Hypothalamus (tissue), 51 donors: ENCODE data around the gene SMCHD1.
"Not testable (repeated sequence)": the region's sequence is repeated elsewhere in the genome, so short reads cannot be mapped to it uniquely, and the experiment has no call there.

Experiments used
- DNase-seq, 51 donors: peaks; one replicate each; lab custom pipeline; 2025; lab: John Stamatoyannopoulos, UW

The SMCHD1 gene

GRCh38 chr18:2809666-2810183 is 154.2 kb downstream of the SMCHD1 start:
- not testable (repeated sequence) for DNase-seq

GRCh38 chr18:2811416-2811815 is 155.9 kb downstream of the SMCHD1 start:
- DNase-seq: no peak

GRCh38 chr18:2814928-2815327 is 159.4 kb downstream of the SMCHD1 start:
- no peak for DNase-seq

GRCh38 chr18:2818281-2818680 is 162.8 kb downstream of the SMCHD1 start:
- DNase-seq: no peak

- no peak for DNase-seq
Measured at GRCh38 chr18:2821695-2822094, 166.2 kb downstream of the SMCHD1 start.

GRCh38 chr18:2822213-2822921 is 166.8 kb downstream of the SMCHD1 start:
- DNase-seq: no peak

- DNase-seq: no peak
Measured at GRCh38 chr18:2823202-2823601, 167.7 kb downstream of the SMCHD1 start.

- DNase-seq: no peak
Measured at GRCh38 chr18:2823966-2824365, 168.4 kb downstream of the SMCHD1 start.

- DNase-seq: no peak
Measured at GRCh38 chr18:2824865-2825264, 169.3 kb downstream of the SMCHD1 start.

GRCh38 chr18:2825613-2826175 is 170.2 kb downstream of the SMCHD1 start:
- no peak for DNase-seq

GRCh38 chr18:2826581-2826980 is 171.1 kb downstream of the SMCHD1 start:
- no peak for DNase-seq

GRCh38 chr18:2827061-2827460 is 171.5 kb downstream of the SMCHD1 start:
- DNase-seq: no peak

- DNase-seq: not testable (repeated sequence)
Measured at GRCh38 chr18:2836118-2836517, 180.6 kb downstream of the SMCHD1 start.

- not testable (repeated sequence) for DNase-seq
Measured at GRCh38 chr18:2837290-2837689, 181.8 kb downstream of the SMCHD1 start.

GRCh38 chr18:2839202-2839601 is 183.7 kb downstream of the SMCHD1 start:
- DNase-seq: no peak

- DNase-seq: no peak
Measured at GRCh38 chr18:2840521-2840920, 185.0 kb downstream of the SMCHD1 start.

GRCh38 chr18:2843146-2843545 is 187.6 kb downstream of the SMCHD1 start:
- DNase-seq: no peak

- DNase-seq: no peak
Measured at GRCh38 chr18:2845172-2845571, 189.6 kb downstream of the SMCHD1 start.

GRCh38 chr18:2846636-2847316 is 191.2 kb downstream of the SMCHD1 start, which contains the start of gene EMILIN2:
Gene EMILIN2 (plus strand): TSS chr18:2847006. CDS start chr18:2847189, 183 bp downstream.
- no peak for DNase-seq

GRCh38 chr18:2847317-2848246 is 192.1 kb downstream of the SMCHD1 start:
- DNase-seq: no peak
